WTC11 (cell line): ENCODE data around the gene TACR1. TPM values are rescaled to one million over a fixed set of nuclear protein-coding genes. Genes with fewer than 3 reads are reported as not detected.

Source experiments
- ATAC-seq: fragments of 200-7000 bp; cut with Tn5 transposase; 2 replicates; pipeline ENCODE4 v1.10.0; 2021; ENCODE audit warnings: mild to moderate bottlenecking, moderate library complexity
- CTCF ChIA-PET: fragments of 300-600 bp; sonication (Branson Sonifier 250); formaldehyde crosslinking; loops from one replicate; lab custom pipeline; 2021; ENCODE audit warnings: antibody characterized with exemption; lab: Charles Lee
- POLR2A ChIA-PET: fragments of 350-600 bp; sonication (Branson Sonifier 250); formaldehyde crosslinking; loops from one replicate; lab custom pipeline; 2021; ENCODE audit warnings: antibody characterized with exemption; lab: Charles Lee
- DNase-seq: peaks from one replicate; pipeline ENCODE4 v3.0.0; 2021; ENCODE audit warnings: low spot score
- H3K27ac Mint-ChIP-seq: 2 replicates; pipeline ENCODE4 v1.8.0; 2021; ENCODE audit warnings: mixed read lengths
- H3K27me3 Mint-ChIP-seq: 2 replicates; pipeline ENCODE4 v1.8.0; 2021; ENCODE audit warnings: low read depth, mild to moderate bottlenecking, moderate library complexity, mixed read lengths
- H3K36me3 Mint-ChIP-seq: 2 replicates; pipeline ENCODE4 v1.8.0; 2021; ENCODE audit warnings: mixed read lengths
- H3K4me1 Mint-ChIP-seq: 2 replicates; pipeline ENCODE4 v1.8.0; 2022; ENCODE audit warnings: mixed read lengths
- H3K4me3 Mint-ChIP-seq: 2 replicates; pipeline ENCODE4 v1.8.0; 2021; ENCODE audit warnings: mild to moderate bottlenecking, moderate library complexity, mixed read lengths
- H3K9me3 Mint-ChIP-seq: 2 replicates; pipeline ENCODE4 v1.8.0; 2021; ENCODE audit warnings: mixed read lengths
- CBFB ChIP-seq: sonication (generic); formaldehyde crosslinking; IDR thresholded peaks from 2 replicates; pipeline ENCODE4 v1.8.1; 2022; ENCODE audit warnings: mild to moderate bottlenecking, low read depth, missing genetic modification reagents
- CREB1 ChIP-seq: sonication (generic); formaldehyde crosslinking; IDR thresholded peaks from 2 replicates; pipeline ENCODE4 v1.8.0; 2023; ENCODE audit warnings: mild to moderate bottlenecking, missing genetic modification reagents
- JAZF1 ChIP-seq: fragments of 250-450 bp; sonication (Bioruptor Pico); IDR thresholded peaks from 2 replicates; pipeline ENCODE4 v1.9.0; 2021; ENCODE audit warnings: moderate library complexity, mild to moderate bottlenecking, inconsistent platforms
- NFE2L1 ChIP-seq: sonication (generic); formaldehyde crosslinking; IDR thresholded peaks from 2 replicates; pipeline ENCODE4 v1.8.1; 2023; ENCODE audit warnings: missing genetic modification reagents
- NFYB ChIP-seq: sonication (generic); formaldehyde crosslinking; conservative IDR thresholded peaks from 2 replicates; pipeline ENCODE4 v1.8.0; 2022; ENCODE audit warnings: low read depth, missing genetic modification reagents
- NR1H2 ChIP-seq: sonication (generic); formaldehyde crosslinking; IDR thresholded peaks from 2 replicates; pipeline ENCODE4 v1.9.0; 2021; ENCODE audit warnings: mild to moderate bottlenecking, moderate library complexity, missing genetic modification reagents
- SP1 ChIP-seq: sonication (generic); formaldehyde crosslinking; conservative IDR thresholded peaks from 2 replicates; pipeline ENCODE4 v1.8.1; 2022; ENCODE audit warnings: missing genetic modification reagents
- TCF7 ChIP-seq: sonication (generic); formaldehyde crosslinking; IDR thresholded peaks from 2 replicates; pipeline ENCODE4 v1.8.0; 2022; ENCODE audit warnings: mild to moderate bottlenecking, low read depth, missing genetic modification reagents, moderate library complexity
- TEAD1 ChIP-seq: sonication (generic); formaldehyde crosslinking; IDR thresholded peaks from 2 replicates; pipeline ENCODE4 v1.8.0; 2022; ENCODE audit warnings: mild to moderate bottlenecking, missing genetic modification reagents
- TEAD4 ChIP-seq: sonication (generic); formaldehyde crosslinking; IDR thresholded peaks from 2 replicates; pipeline ENCODE4 v1.8.0; 2022; ENCODE audit warnings: mild to moderate bottlenecking, missing genetic modification reagents
- TP53 ChIP-seq: sonication (generic); formaldehyde crosslinking; IDR thresholded peaks from 2 replicates; pipeline ENCODE4 v1.8.1; 2023; ENCODE audit warnings: mild to moderate bottlenecking, missing genetic modification reagents
- ZNF396 ChIP-seq: fragments of 250-450 bp; sonication (Bioruptor Pico); IDR thresholded peaks from 2 replicates; pipeline ENCODE4 v1.8.0; 2021; ENCODE audit warnings: mild to moderate bottlenecking, moderate library complexity, borderline replicate concordance
- total RNA-seq: library from RNA; stranded (reverse); gene quantifications from 3 replicates; pipeline ENCODE4 v1.2.3, GENCODE V29; 2021
- TF ChIP-seq, protein P1 (sequence below): sonication (generic); formaldehyde crosslinking; IDR thresholded peaks from 2 replicates; pipeline ENCODE4 v1.8.0; 2022; ENCODE audit warnings: missing genetic modification reagents
- TF ChIP-seq, protein P2 (sequence below): fragments of 250-450 bp; sonication (Bioruptor Pico); IDR thresholded peaks from 2 replicates; pipeline ENCODE4 v1.9.0; 2021; ENCODE audit warnings: mild to moderate bottlenecking
- TF ChIP-seq, protein P3 (sequence below): sonication (generic); formaldehyde crosslinking; conservative IDR thresholded peaks from 2 replicates; pipeline ENCODE4 v1.8.1; 2023; ENCODE audit warnings: mild to moderate bottlenecking, low read depth, missing genetic modification reagents, moderate library complexity
- TF ChIP-seq, protein P4 (sequence below): sonication (generic); formaldehyde crosslinking; IDR thresholded peaks from 2 replicates; pipeline ENCODE4 v1.8.0; 2022; ENCODE audit warnings: mild to moderate bottlenecking, missing genetic modification reagents
- TF ChIP-seq, protein P5 (sequence below): sonication (generic); formaldehyde crosslinking; conservative IDR thresholded peaks from 2 replicates; pipeline ENCODE4 v1.8.1; 2022; ENCODE audit warnings: mild to moderate bottlenecking, missing genetic modification reagents
- TF ChIP-seq, protein P6 (sequence below): fragments of 200-600 bp; IDR thresholded peaks from 2 replicates; pipeline ENCODE4 v1.8.0; 2022; ENCODE audit warnings: antibody characterized with exemption
- TF ChIP-seq, protein P7 (sequence below): sonication (generic); formaldehyde crosslinking; IDR thresholded peaks from 2 replicates; pipeline ENCODE4 v1.8.0; 2022; ENCODE audit warnings: mild to moderate bottlenecking, missing genetic modification reagents

The TACR1 gene
- total RNA-seq, 1 experiment from 2014 or later, result 0.13 TPM

DNA sequence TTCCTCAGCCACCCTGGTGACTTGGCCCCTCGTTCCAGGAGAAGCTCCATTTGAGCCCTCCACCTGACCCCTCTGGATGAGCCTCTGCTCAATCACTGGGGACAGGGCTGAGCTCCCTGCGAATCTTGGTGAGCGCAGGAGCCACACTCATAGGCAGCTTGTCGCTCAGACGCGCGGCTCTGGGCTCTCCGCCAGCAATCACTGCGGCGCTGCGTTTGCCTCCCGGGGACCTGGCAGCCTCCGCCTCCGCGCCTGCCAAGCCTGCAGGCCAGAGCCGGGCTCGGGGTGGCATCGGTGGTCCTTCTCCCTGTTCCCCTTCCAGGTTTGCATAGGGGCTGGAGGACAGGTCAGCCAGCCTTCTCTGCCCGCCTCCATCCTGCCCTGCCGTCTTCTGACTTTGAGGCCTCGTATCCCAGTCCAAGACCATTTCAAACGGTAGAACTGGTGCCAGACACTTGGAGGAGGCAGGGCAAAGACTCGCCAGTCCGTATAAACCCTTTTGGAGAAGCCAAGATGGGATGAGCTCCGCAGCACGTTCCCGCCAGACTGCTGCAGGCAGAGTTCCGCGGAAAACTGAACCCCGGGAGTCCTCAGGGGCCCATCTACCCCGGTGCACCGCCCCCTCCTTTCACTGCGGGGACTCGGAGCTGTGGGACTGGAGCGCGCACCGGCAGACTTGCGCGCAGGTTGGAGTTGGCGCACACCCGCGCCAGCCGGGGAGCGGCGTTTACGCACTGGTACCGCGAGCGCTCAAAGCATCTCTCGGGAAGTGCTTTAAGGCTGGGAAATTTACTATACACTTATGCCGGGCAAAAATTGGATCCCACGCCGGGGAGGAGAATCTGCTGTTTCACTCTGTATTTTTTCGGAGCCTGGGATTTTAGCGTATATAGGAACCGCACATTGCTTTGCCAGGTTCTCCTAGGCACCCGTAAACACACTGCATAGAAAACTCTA is 1.1 kb upstream of the TACR1 start:
- POLR2A ChIA-PET, result no interaction called here

DNA sequence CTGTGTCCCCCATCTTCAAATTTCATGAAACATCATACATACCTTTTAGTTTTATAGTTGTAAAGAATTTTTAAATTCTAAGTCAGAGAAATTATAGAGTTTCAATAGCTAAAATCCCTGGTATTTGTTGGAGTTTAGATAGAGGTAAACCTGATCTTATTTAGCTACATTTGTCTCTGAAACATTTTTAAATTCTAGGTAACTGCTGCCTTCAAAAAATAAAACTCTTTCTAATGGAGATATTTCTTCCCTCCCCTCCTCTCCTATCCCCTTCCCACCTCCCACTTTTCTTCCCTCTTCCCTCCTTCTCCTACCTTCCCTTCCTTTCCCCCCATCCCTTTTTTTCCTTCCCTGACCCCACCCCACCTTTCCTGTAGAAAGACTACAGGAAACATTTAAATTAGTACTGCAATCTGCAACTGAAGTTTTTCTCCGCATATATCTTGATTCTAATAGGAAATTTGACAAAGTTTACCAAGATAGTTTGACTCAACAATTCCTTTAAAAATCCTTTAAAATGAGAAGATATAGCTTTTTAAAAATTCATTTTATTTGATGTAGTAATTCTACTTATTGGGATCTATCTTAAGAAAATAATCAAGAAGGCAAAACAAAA is 4.1 kb downstream of the TACR1 start:
- ChIA-PET CTCF (no interaction called here), POLR2A (no interaction called here)
- Mint-ChIP-seq H3K36me3 (no peaks in the 10 kb centered on the region), H3K9me3 (no peaks in the 10 kb centered on the region), H3K4me1 (peaks cover 25% of the 10 kb centered on the region), H3K4me3 (no peak overlapping the region), H3K27ac (no peak overlapping the region), H3K27me3 (peaks cover 48% of the 10 kb centered on the region)
- TF ChIP-seq TEAD1 (CRISPR knock-in tag), result no peak
- no peak for TF ChIP-seq CREB1 (CRISPR knock-in tag)
- TF ChIP-seq, protein P1, sequence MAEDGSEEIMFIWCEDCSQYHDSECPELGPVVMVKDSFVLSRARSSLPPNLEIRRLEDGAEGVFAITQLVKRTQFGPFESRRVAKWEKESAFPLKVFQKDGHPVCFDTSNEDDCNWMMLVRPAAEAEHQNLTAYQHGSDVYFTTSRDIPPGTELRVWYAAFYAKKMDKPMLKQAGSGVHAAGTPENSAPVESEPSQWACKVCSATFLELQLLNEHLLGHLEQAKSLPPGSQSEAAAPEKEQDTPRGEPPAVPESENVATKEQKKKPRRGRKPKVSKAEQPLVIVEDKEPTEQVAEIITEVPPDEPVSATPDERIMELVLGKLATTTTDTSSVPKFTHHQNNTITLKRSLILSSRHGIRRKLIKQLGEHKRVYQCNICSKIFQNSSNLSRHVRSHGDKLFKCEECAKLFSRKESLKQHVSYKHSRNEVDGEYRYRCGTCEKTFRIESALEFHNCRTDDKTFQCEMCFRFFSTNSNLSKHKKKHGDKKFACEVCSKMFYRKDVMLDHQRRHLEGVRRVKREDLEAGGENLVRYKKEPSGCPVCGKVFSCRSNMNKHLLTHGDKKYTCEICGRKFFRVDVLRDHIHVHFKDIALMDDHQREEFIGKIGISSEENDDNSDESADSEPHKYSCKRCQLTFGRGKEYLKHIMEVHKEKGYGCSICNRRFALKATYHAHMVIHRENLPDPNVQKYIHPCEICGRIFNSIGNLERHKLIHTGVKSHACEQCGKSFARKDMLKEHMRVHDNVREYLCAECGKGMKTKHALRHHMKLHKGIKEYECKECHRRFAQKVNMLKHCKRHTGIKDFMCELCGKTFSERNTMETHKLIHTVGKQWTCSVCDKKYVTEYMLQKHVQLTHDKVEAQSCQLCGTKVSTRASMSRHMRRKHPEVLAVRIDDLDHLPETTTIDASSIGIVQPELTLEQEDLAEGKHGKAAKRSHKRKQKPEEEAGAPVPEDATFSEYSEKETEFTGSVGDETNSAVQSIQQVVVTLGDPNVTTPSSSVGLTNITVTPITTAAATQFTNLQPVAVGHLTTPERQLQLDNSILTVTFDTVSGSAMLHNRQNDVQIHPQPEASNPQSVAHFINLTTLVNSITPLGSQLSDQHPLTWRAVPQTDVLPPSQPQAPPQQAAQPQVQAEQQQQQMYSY, result no peak
- TF ChIP-seq, protein P2, sequence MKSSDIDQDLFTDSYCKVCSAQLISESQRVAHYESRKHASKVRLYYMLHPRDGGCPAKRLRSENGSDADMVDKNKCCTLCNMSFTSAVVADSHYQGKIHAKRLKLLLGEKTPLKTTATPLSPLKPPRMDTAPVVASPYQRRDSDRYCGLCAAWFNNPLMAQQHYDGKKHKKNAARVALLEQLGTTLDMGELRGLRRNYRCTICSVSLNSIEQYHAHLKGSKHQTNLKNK (CRISPR knock-in tag), result no peak
- no peak for TF ChIP-seq JAZF1
- TF ChIP-seq, protein P3, sequence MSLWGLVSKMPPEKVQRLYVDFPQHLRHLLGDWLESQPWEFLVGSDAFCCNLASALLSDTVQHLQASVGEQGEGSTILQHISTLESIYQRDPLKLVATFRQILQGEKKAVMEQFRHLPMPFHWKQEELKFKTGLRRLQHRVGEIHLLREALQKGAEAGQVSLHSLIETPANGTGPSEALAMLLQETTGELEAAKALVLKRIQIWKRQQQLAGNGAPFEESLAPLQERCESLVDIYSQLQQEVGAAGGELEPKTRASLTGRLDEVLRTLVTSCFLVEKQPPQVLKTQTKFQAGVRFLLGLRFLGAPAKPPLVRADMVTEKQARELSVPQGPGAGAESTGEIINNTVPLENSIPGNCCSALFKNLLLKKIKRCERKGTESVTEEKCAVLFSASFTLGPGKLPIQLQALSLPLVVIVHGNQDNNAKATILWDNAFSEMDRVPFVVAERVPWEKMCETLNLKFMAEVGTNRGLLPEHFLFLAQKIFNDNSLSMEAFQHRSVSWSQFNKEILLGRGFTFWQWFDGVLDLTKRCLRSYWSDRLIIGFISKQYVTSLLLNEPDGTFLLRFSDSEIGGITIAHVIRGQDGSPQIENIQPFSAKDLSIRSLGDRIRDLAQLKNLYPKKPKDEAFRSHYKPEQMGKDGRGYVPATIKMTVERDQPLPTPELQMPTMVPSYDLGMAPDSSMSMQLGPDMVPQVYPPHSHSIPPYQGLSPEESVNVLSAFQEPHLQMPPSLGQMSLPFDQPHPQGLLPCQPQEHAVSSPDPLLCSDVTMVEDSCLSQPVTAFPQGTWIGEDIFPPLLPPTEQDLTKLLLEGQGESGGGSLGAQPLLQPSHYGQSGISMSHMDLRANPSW (CRISPR knock-in tag), result no peak
- ATAC-seq, result no peak
- DNase-seq, result no peak

More for the DNA sequence above, 1.1 kb upstream of the TACR1 start:
- Mint-ChIP-seq H3K4me3 (peak overlapping the region; percentile 84), H3K9me3 (no peaks in the 10 kb centered on the region), H3K4me1 (peaks cover 21% of the 10 kb centered on the region), H3K27me3 (peaks cover 68% of the 10 kb centered on the region), H3K36me3 (no peaks in the 10 kb centered on the region), H3K27ac (no peak overlapping the region)
- TF ChIP-seq TP53 (CRISPR knock-in tag), result no peak
- CTCF ChIA-PET, result interaction anchor here (0.6 to 3.3 kb wide), 18 partner anchors 10 to 408 kb away, joined by 3 to 15 read pairs (median 4); no protein-coding TSS in a partner anchor
- DNase-seq (peak; percentile 58), ATAC-seq (peak; percentile 72)

DNA sequence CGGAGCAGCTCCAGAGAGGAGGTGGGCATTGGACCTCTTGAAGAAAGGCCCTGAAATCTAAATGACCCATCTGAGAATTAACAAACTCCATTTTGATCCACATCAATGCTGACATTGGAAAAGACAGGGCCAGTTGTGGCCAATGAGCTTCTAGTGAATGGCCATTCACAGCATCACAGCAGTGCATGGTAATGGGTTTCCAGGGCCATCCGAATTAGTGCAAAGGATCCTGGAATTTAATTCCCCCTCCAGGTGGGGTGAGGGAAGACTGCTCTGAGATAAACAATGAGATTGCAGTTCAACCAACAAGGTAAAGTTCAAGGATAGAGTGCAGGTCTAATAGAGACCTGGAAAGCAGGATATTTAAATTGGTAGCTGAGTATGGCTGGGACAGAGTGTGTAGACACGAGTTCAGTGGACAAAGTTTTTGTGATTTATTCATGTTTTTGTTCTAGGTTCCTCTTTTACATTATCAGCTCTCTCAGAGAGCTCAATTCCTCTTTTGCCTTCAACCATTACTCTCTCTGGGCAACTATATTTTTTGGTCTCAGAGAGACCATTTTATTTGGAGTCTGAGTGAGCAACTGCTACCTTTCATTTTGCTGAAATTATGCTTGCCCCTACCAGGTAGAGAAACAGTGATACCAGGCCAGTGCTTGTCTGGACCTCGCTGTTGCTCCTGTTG is 5.0 kb downstream of the TACR1 start:
- Mint-ChIP-seq H3K4me1 (peaks cover 20% of the 10 kb centered on the region), H3K4me3 (no peak overlapping the region), H3K9me3 (no peaks in the 10 kb centered on the region), H3K27ac (no peak overlapping the region), H3K36me3 (no peaks in the 10 kb centered on the region), H3K27me3 (peaks cover 40% of the 10 kb centered on the region)
- CTCF ChIA-PET, result no interaction called here
- no peak for DNase-seq
- peak; percentile 69 for ATAC-seq
- POLR2A ChIA-PET, result no interaction called here
- TF ChIP-seq NFYB (CRISPR knock-in tag) (no peak), ZNF396 (CRISPR knock-in tag) (no peak), TCF7 (CRISPR knock-in tag) (no peak), NFE2L1 (CRISPR knock-in tag) (no peak), TEAD1 (CRISPR knock-in tag) (no peak), CBFB (no peak), SP1 (CRISPR knock-in tag) (no peak), NR1H2 (no peak), TEAD4 (CRISPR knock-in tag) (no peak)
- TF ChIP-seq, protein P4, sequence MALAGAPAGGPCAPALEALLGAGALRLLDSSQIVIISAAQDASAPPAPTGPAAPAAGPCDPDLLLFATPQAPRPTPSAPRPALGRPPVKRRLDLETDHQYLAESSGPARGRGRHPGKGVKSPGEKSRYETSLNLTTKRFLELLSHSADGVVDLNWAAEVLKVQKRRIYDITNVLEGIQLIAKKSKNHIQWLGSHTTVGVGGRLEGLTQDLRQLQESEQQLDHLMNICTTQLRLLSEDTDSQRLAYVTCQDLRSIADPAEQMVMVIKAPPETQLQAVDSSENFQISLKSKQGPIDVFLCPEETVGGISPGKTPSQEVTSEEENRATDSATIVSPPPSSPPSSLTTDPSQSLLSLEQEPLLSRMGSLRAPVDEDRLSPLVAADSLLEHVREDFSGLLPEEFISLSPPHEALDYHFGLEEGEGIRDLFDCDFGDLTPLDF, result no peak
- TF ChIP-seq, protein P5, sequence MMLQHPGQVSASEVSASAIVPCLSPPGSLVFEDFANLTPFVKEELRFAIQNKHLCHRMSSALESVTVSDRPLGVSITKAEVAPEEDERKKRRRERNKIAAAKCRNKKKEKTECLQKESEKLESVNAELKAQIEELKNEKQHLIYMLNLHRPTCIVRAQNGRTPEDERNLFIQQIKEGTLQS, result no peak
- TF ChIP-seq, protein P6, sequence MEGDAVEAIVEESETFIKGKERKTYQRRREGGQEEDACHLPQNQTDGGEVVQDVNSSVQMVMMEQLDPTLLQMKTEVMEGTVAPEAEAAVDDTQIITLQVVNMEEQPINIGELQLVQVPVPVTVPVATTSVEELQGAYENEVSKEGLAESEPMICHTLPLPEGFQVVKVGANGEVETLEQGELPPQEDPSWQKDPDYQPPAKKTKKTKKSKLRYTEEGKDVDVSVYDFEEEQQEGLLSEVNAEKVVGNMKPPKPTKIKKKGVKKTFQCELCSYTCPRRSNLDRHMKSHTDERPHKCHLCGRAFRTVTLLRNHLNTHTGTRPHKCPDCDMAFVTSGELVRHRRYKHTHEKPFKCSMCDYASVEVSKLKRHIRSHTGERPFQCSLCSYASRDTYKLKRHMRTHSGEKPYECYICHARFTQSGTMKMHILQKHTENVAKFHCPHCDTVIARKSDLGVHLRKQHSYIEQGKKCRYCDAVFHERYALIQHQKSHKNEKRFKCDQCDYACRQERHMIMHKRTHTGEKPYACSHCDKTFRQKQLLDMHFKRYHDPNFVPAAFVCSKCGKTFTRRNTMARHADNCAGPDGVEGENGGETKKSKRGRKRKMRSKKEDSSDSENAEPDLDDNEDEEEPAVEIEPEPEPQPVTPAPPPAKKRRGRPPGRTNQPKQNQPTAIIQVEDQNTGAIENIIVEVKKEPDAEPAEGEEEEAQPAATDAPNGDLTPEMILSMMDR, result no peak
- TF ChIP-seq, protein P7, sequence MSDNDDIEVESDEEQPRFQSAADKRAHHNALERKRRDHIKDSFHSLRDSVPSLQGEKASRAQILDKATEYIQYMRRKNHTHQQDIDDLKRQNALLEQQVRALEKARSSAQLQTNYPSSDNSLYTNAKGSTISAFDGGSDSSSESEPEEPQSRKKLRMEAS, result no peak
